GM20000 (cell line): ENCODE data around the gene LONP2.
"Not testable (repeated sequence)": the region's sequence is repeated elsewhere in the genome, so short reads cannot be mapped to it uniquely, and the experiment has no call there.

Experiments used
- DNase-seq: peaks from one replicate; pipeline ENCODE4 v3.0.0; 2012; ENCODE audit warnings: low spot score
- TF ChIP-seq, protein P1 (sequence below): IDR thresholded peaks from 2 replicates; pipeline ENCODE4 v1.5.1; 2012; ENCODE audit warnings: mild to moderate bottlenecking, control low read depth; ENCODE audit errors: extremely low read depth, missing control alignments

Gene LONP2

GRCh38 chr16:48365025-48365600 lies 121.0 kb downstream of the LONP2 start:
- TF ChIP-seq, protein P1, sequence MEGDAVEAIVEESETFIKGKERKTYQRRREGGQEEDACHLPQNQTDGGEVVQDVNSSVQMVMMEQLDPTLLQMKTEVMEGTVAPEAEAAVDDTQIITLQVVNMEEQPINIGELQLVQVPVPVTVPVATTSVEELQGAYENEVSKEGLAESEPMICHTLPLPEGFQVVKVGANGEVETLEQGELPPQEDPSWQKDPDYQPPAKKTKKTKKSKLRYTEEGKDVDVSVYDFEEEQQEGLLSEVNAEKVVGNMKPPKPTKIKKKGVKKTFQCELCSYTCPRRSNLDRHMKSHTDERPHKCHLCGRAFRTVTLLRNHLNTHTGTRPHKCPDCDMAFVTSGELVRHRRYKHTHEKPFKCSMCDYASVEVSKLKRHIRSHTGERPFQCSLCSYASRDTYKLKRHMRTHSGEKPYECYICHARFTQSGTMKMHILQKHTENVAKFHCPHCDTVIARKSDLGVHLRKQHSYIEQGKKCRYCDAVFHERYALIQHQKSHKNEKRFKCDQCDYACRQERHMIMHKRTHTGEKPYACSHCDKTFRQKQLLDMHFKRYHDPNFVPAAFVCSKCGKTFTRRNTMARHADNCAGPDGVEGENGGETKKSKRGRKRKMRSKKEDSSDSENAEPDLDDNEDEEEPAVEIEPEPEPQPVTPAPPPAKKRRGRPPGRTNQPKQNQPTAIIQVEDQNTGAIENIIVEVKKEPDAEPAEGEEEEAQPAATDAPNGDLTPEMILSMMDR: no peak
- DNase-seq: no peak

- TF ChIP-seq, protein P1: no peak
- DNase-seq: peak; percentile 83
Measured at GRCh38 chr16:48365601-48366164, 121.6 kb downstream of the LONP2 start.

DNA sequence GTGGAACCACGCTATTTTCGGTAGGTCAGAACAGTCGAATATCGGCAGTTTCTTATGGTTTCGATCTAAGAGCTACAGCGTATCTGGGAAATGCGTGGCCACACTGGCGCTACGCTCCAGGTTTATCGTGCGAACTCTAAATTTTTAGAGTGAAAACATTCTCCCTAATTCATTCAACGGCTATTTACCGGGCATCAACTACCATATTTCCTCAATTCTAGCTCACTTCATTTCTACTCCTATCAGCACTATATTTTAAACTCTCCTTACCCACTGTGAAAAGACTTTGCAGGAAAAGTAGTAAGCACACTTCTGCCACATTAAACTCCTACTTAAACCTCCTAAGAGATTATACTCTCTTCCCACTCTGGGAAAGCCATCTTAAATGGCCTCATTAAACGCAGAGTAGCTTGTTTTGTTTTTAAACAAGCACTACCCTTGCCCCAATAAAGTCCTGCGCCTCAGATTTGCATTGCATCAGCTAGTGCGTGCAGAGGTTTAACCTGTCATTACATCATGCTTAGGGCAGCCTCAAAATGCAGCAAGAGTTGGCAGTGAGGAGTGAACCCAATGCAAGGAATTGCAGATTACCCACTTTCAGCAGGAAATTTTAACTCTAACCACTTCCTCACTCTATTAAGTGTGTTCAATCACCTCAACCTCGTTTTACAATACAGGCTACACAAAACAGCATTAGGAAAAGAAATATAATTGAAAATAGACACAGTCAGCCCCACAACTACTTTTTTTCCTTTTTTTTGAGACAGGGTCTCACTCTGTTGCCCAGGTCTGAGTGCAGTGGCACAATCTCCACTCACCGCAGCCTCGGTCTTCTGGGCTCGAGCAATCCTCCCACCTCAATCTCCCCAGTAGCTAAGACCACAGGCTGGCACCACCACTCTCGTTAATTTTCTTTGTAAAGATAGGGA lies 122.3 kb downstream of the LONP2 start:
- peak; percentile 67 for DNase-seq
- TF ChIP-seq, protein P1: no peak

- no peak for DNase-seq
Measured at GRCh38 chr16:48367441-48368049, 123.4 kb downstream of the LONP2 start.

GRCh38 chr16:48369765-48370164 lies 125.7 kb downstream of the LONP2 start:
- TF ChIP-seq, protein P1: no peak
- no peak for DNase-seq

More at GRCh38 chr16:48367441-48368049, 123.4 kb downstream of the LONP2 start:
- TF ChIP-seq, protein P1: no peak

DNA sequence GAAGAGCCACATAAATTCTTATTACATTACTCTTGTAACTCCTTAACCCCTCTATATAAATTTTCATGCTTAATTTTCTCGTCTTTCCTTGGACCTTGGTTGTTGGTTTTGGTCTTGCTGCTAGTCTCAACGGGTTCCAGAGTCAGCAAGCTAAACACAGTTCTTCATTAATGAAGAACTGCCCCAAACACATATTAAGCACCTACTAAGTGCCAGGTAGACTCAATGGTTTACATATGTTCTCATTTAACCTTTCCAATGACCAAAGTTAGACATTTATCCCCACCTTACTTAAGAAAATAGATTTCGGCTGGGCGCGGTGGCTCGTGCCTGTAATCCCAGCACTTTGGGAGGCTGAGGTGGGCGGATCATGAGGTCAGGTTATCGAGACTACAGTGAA lies 126.1 kb downstream of the LONP2 start:
- no peak for DNase-seq
- TF ChIP-seq, protein P1: no peak

GRCh38 chr16:48370668-48371392 lies 126.7 kb downstream of the LONP2 start:
- DNase-seq: not testable (repeated sequence)
